HG02981 (cell line): ENCODE measurements around the gene EPHA4.
A peak's percentile ranks its signal among the peaks of the same experiment; 100 is the strongest.

Source experiments
- ATAC-seq: cut with Tn5 transposase; IDR thresholded peaks from one replicate; pipeline ENCODE4 v1.9.1; 2021; ENCODE audit warnings: mild to moderate bottlenecking, moderate library complexity; ENCODE audit not compliant: unreplicated experiment

EPHA4 gene

GRCh38 chr2:221572821-221573429 lies 821 bp upstream of the EPHA4 start:
- ATAC-seq, result peak; percentile 14

- ATAC-seq, result peak; percentile 1
Measured at GRCh38 chr2:221571551-221572218, 419 bp downstream of the EPHA4 start.

GRCh38 chr2:221571025-221571550 lies 1.0 kb downstream of the EPHA4 start:
- no peak for ATAC-seq

GRCh38 chr2:221570321-221570935 lies 1.7 kb downstream of the EPHA4 start:
- no peak for ATAC-seq

GRCh38 chr2:221569871-221570270 lies 2.2 kb downstream of the EPHA4 start:
- ATAC-seq, result no peak

- no peak for ATAC-seq
Measured at GRCh38 chr2:221569425-221569845, 2.7 kb downstream of the EPHA4 start.

GRCh38 chr2:221568299-221568698 lies 3.8 kb downstream of the EPHA4 start:
- no peak for ATAC-seq

- no peak for ATAC-seq
Measured at GRCh38 chr2:221567809-221568208, 4.3 kb downstream of the EPHA4 start.

GRCh38 chr2:221567231-221567760 lies 4.8 kb downstream of the EPHA4 start:
- ATAC-seq, result no peak

- no peak for ATAC-seq
Measured at GRCh38 chr2:221563270-221563985, 8.7 kb downstream of the EPHA4 start.

- ATAC-seq, result no peak
Measured at GRCh38 chr2:221562226-221562625, 9.9 kb downstream of the EPHA4 start.

GRCh38 chr2:221561770-221562169 lies 10.3 kb downstream of the EPHA4 start:
- no peak for ATAC-seq

GRCh38 chr2:221559991-221560390 lies 12.1 kb downstream of the EPHA4 start:
- no peak for ATAC-seq

GRCh38 chr2:221558107-221558506 lies 14.0 kb downstream of the EPHA4 start:
- ATAC-seq, result no peak

- ATAC-seq, result peak; percentile 24
Measured at GRCh38 chr2:221555494-221555846, 16.6 kb downstream of the EPHA4 start.

GRCh38 chr2:221554769-221555493 lies 17.2 kb downstream of the EPHA4 start:
- peak; percentile 96 for ATAC-seq

GRCh38 chr2:221553333-221553732 lies 18.8 kb downstream of the EPHA4 start:
- ATAC-seq, result no peak

- no peak for ATAC-seq
Measured at GRCh38 chr2:221552291-221552690, 19.8 kb downstream of the EPHA4 start.

- peak; percentile 40 for ATAC-seq
Measured at GRCh38 chr2:221551864-221552263, 20.2 kb downstream of the EPHA4 start.

- peak; percentile 83 for ATAC-seq
Measured at GRCh38 chr2:221549143-221549542, 23.0 kb downstream of the EPHA4 start.
